Calu3 (cell line): ENCODE results near the gene CCDC171. TPM values are rescaled to one million over a fixed set of nuclear protein-coding genes. Genes with fewer than 3 reads are reported as not detected.

ENCODE experiments used
- BruUV-seq: library from RNA; stranded (reverse); fragments of 400-500 nt; replicated peaks from 2 replicates; lab custom pipeline; 2021; lab: Mats Ljungman, UMichigan
- CTCF ChIA-PET: fragments of 300-600 bp; sonication (Branson Sonifier 250); formaldehyde crosslinking; loops from one replicate; lab custom pipeline; 2022; ENCODE audit warnings: antibody characterized with exemption; lab: Charles Lee
- DNase-seq: peaks from one replicate; pipeline ENCODE4 v3.0.0; 2022
- H3K27ac Mint-ChIP-seq: one replicate; pipeline ENCODE4 v1.8.0; 2022; ENCODE audit warnings: mixed read lengths; ENCODE audit not compliant: unreplicated experiment
- H3K27me3 Mint-ChIP-seq: one replicate; pipeline ENCODE4 v1.8.0; 2022; ENCODE audit warnings: mixed read lengths; ENCODE audit not compliant: unreplicated experiment
- H3K36me3 Mint-ChIP-seq: one replicate; pipeline ENCODE4 v1.8.0; 2022; ENCODE audit warnings: mild to moderate bottlenecking, moderate library complexity, mixed read lengths; ENCODE audit not compliant: insufficient read depth, unreplicated experiment
- H3K4me1 Mint-ChIP-seq: one replicate; pipeline ENCODE4 v1.8.0; 2022; ENCODE audit warnings: mild to moderate bottlenecking, low read depth, mixed read lengths; ENCODE audit not compliant: unreplicated experiment
- H3K4me3 Mint-ChIP-seq: one replicate; pipeline ENCODE4 v1.8.0; 2022; ENCODE audit warnings: mild to moderate bottlenecking, low read depth, moderate library complexity, mixed read lengths; ENCODE audit not compliant: unreplicated experiment
- H3K9me3 Mint-ChIP-seq: one replicate; pipeline ENCODE4 v1.8.0; 2022; ENCODE audit warnings: low read depth, mixed read lengths; ENCODE audit not compliant: unreplicated experiment
- CTCF ChIP-seq: fragments of 200-600 bp; IDR thresholded peaks from one replicate; pipeline ENCODE4 v1.8.0; 2022; ENCODE audit warnings: antibody characterized with exemption; ENCODE audit not compliant: unreplicated experiment
- intact Hi-C: fragments of 100-400 bp; cut with micrococcal nuclease; formaldehyde crosslinking; loops from one replicate; pipeline ENCODE4 v1.10.0; 2022; ENCODE audit not compliant: unreplicated experiment
- total RNA-seq: library from RNA; stranded (reverse); gene quantifications from 2 replicates; pipeline ENCODE4 v1.2.3, GENCODE V29; 2022

Gene CCDC171
- total RNA-seq, 1 experiment from 2014 or later, result 2.1 TPM

GRCh38 chr9:16003785-16004184 is 450.9 kb downstream of the CCDC171 start:
- CTCF ChIA-PET, result no interaction called here
- Mint-ChIP-seq H3K4me3 (no peak overlapping the region), H3K36me3 (no peaks in the 10 kb centered on the region), H3K4me1 (peaks cover 30% of the 10 kb centered on the region), H3K27me3 (no peaks in the 10 kb centered on the region), H3K27ac (no peak overlapping the region), H3K9me3 (no peaks in the 10 kb centered on the region)
- TF ChIP-seq CTCF, result no peak
- intact Hi-C loops, result no loop called here
- no TSS peak for BruUV-seq
- no peak for DNase-seq

- Mint-ChIP-seq H3K4me1 (peaks cover 22% of the 10 kb centered on the region), H3K9me3 (no peaks in the 10 kb centered on the region), H3K4me3 (no peak overlapping the region), H3K27me3 (no peaks in the 10 kb centered on the region), H3K36me3 (no peaks in the 10 kb centered on the region), H3K27ac (no peak overlapping the region)
- intact Hi-C loops, result no loop called here
- no TSS peak for BruUV-seq
- TF ChIP-seq CTCF, result no peak
- no peak for DNase-seq
- CTCF ChIA-PET, result no interaction called here
These were observed 451.8 kb downstream of the CCDC171 start for GRCh38 chr9:16004613-16005012.

GRCh38 chr9:16010221-16010620 is 457.4 kb downstream of the CCDC171 start:
- intact Hi-C loops, result no loop called here
- CTCF ChIA-PET, result no interaction called here
- DNase-seq, result no peak

GRCh38 chr9:16012621-16013020 is 459.8 kb downstream of the CCDC171 start:
- no TSS peak for BruUV-seq
- Mint-ChIP-seq H3K27me3 (no peaks in the 10 kb centered on the region), H3K36me3 (no peaks in the 10 kb centered on the region), H3K27ac (no peak overlapping the region), H3K4me3 (no peak overlapping the region), H3K4me1 (peaks cover 14% of the 10 kb centered on the region), H3K9me3 (peaks cover 8% of the 10 kb centered on the region)
- no peak for TF ChIP-seq CTCF
- intact Hi-C loops, result no loop called here
- CTCF ChIA-PET, result no interaction called here
- no peak for DNase-seq

More at GRCh38 chr9:16010221-16010620, 457.4 kb downstream of the CCDC171 start:
- Mint-ChIP-seq H3K36me3 (no peaks in the 10 kb centered on the region), H3K27me3 (no peaks in the 10 kb centered on the region), H3K9me3 (peaks cover 4% of the 10 kb centered on the region), H3K27ac (no peak overlapping the region), H3K4me1 (peaks cover 14% of the 10 kb centered on the region), H3K4me3 (no peak overlapping the region)
- TF ChIP-seq CTCF, result no peak
- no TSS peak for BruUV-seq
